ENCODE results near the gene AP3B1.

- no peak for TF ChIP-seq CTCF (IDR thresholded peaks at IDR 0.05; ENCODE audit: borderline replicate concordance, extremely low read depth, low read length, poor library complexity, severe bottlenecking)
- no peak for TF ChIP-seq EZH2 (IDR thresholded peaks at IDR 0.05; ENCODE audit: borderline replicate concordance, low read depth, low read length, severe bottlenecking)
Observed at GRCh38 chr5:78327761-78328510, 33.4 kb upstream of the AP3B1 start.
